Endothelial cell of umbilical vein (primary cell): ENCODE measurements around the gene WDFY2. TPM values are rescaled to one million over a fixed set of nuclear protein-coding genes. Genes with fewer than 3 reads are reported as not detected.

Source experiments
- BruUV-seq: library from RNA; stranded (reverse); fragments of 400-500 nt; replicated peaks from 2 replicates; lab custom pipeline; 2021; lab: Mats Ljungman, UMichigan
- CTCF ChIA-PET: fragments of 300-600, 350-600 bp; sonication (Branson Sonifier 250); formaldehyde crosslinking; loops from one replicate; lab custom pipeline; 2021; ENCODE audit warnings: antibody characterized with exemption, inconsistent platforms; lab: Charles Lee
- POLR2A ChIA-PET: fragments of 300-600, 350-600 bp; sonication (Branson Sonifier 250); formaldehyde crosslinking; loops from one replicate; lab custom pipeline; 2021; ENCODE audit warnings: antibody characterized with exemption, inconsistent platforms; lab: Charles Lee
- DNase-seq: peaks from one replicate; pipeline ENCODE4 v3.0.0-alpha.2; 2011; ENCODE audit warnings: low read depth, low spot score
- FAIRE-seq: peaks from 2 replicates; lab custom pipeline; 2011; peaks lifted over from hg19 to GRCh38; lab: Jason Lieb, UNC
- H2AFZ ChIP-seq: 2 replicates; pipeline ENCODE4 v1.6.0; 2012; ENCODE audit warnings: low read depth, low read length, control low read depth, inconsistent platforms
- H3K27ac ChIP-seq: 2 replicates; pipeline ENCODE4 v1.5.1; 2011; ENCODE audit warnings: low read depth, mild to moderate bottlenecking, control low read depth, low read length, moderate library complexity; ENCODE audit not compliant: insufficient read depth
- H3K27me3 ChIP-seq, 2 experiments: 2 replicates each; pipeline versions ENCODE4 v1.6.0 to v1.6.1; 2011; ENCODE audit warnings: low read length in 2 of 2, mixed read lengths in 1 of 2; ENCODE audit not compliant: control insufficient read depth in 2 of 2, insufficient read depth in 2 of 2
- H3K36me3 ChIP-seq, 2 experiments: 2 replicates in 1 of 2; 3 replicates in 1 of 2; pipeline ENCODE4 v1.5.1; 2011; ENCODE audit warnings: low read length in 2 of 2, mild to moderate bottlenecking in 1 of 2, moderate library complexity in 1 of 2; ENCODE audit not compliant: control insufficient read depth in 2 of 2, insufficient read depth in 2 of 2; ENCODE audit errors: extremely low read depth in 1 of 2
- H3K4me1 ChIP-seq: 3 replicates; pipeline ENCODE4 v1.5.1; 2011; ENCODE audit warnings: mild to moderate bottlenecking, low read length; ENCODE audit not compliant: control insufficient read depth, insufficient read depth; ENCODE audit errors: extremely low read depth
- H3K4me2 ChIP-seq: 2 replicates; pipeline ENCODE4 v1.6.1; 2011; ENCODE audit warnings: low read length, control low read depth, mixed read lengths; ENCODE audit not compliant: insufficient read depth
- H3K4me3 ChIP-seq, 3 experiments: fragments of 200-600 bp in 1 of 3; sonication (generic), shearing (Covaris generic) in 1 of 3; replicated peaks in 1 of 3; 2 replicates each; pipeline ENCODE4 v1.5.1; 2011 to 2016; ENCODE audit warnings: control low read depth in 3 of 3, low read length in 3 of 3, mild to moderate bottlenecking in 2 of 3, inconsistent platforms in 1 of 3, low read depth in 1 of 3, moderate library complexity in 1 of 3; ENCODE audit not compliant: insufficient read depth in 1 of 3
- H3K79me2 ChIP-seq: 2 replicates; pipeline ENCODE4 v1.6.0; 2012; ENCODE audit warnings: low read length, inconsistent platforms; ENCODE audit not compliant: control insufficient read depth, insufficient read depth
- H3K9ac ChIP-seq: replicated peaks from 2 replicates; pipeline ENCODE3; 2011; ENCODE audit warnings: low read length, control low read depth; ENCODE audit not compliant: insufficient read depth; ENCODE audit errors: extremely low read depth
- H3K9me1 ChIP-seq: replicated peaks from 3 replicates; pipeline ENCODE4 v1.6.0; 2011; ENCODE audit warnings: mild to moderate bottlenecking, low read length; ENCODE audit not compliant: control insufficient read depth, insufficient read depth; ENCODE audit errors: extremely low read depth
- H3K9me3 ChIP-seq: replicated peaks from 2 replicates; pipeline ENCODE4 v1.5.1; 2012; ENCODE audit warnings: low read length, inconsistent platforms; ENCODE audit not compliant: control insufficient read depth, insufficient read depth
- H4K20me1 ChIP-seq: replicated peaks from 2 replicates; pipeline ENCODE3; 2011; ENCODE audit warnings: mild to moderate bottlenecking, low read length; ENCODE audit not compliant: control insufficient read depth, insufficient read depth; ENCODE audit errors: extremely low read depth
- EZH2 ChIP-seq: IDR thresholded peaks from 2 replicates; pipeline ENCODE4 v1.6.1; 2012; ENCODE audit warnings: borderline replicate concordance, low read depth, mild to moderate bottlenecking, moderate library complexity, low read length, inconsistent platforms; ENCODE audit not compliant: severe bottlenecking
- FOS ChIP-seq: IDR thresholded peaks from 2 replicates; pipeline ENCODE4 v1.6.1; 2011; ENCODE audit warnings: mild to moderate bottlenecking, low read length, moderate library complexity, borderline replicate concordance; ENCODE audit not compliant: insufficient read depth
- GATA2 ChIP-seq: IDR thresholded peaks from 2 replicates; pipeline ENCODE4 v1.7.0; 2011; ENCODE audit warnings: low read depth, mild to moderate bottlenecking, moderate library complexity, mixed read lengths, low read length; ENCODE audit not compliant: insufficient read length, insufficient read depth
- JUN ChIP-seq: IDR thresholded peaks from 2 replicates; pipeline ENCODE4 v1.6.1; 2011; ENCODE audit warnings: borderline replicate concordance, low read depth; ENCODE audit not compliant: insufficient read length, insufficient read depth
- MYC ChIP-seq: IDR thresholded peaks from one replicate; pipeline ENCODE4 v1.6.1; 2011; ENCODE audit warnings: mild to moderate bottlenecking, low read depth, low read length
- POLR2A ChIP-seq: IDR thresholded peaks from 2 replicates; pipeline ENCODE4 v1.6.1; 2012; ENCODE audit warnings: low read depth, mild to moderate bottlenecking, control low read depth, low read length
- POLR2AphosphoS5 ChIP-seq: IDR thresholded peaks from 2 replicates; pipeline ENCODE4 v1.6.1; 2012; ENCODE audit warnings: low read depth, mild to moderate bottlenecking, control low read depth, low read length, moderate library complexity; ENCODE audit not compliant: insufficient read depth
- dilution Hi-C: fragments of 300-500 bp; cut with MboI; formaldehyde crosslinking; loops from one replicate; pipeline ENCODE4 v1.15.0; 2019; ENCODE audit warnings: low sequenced_read_pairs; ENCODE audit not compliant: extremely low pct_ligation_motif_present
- intact Hi-C: fragments of 100-400 bp; cut with micrococcal nuclease; formaldehyde crosslinking; loops from one replicate; pipeline ENCODE4 v1.10.0; 2022
- polyA plus RNA-seq, 4 experiments: library from polyadenylated mRNA; depleted of rRNA in 3 of 4; stranded (reverse) in 3 of 4; unstranded in 1 of 4; fragments of >200 nt; gene quantifications; 2 replicates each; pipeline versions ENCODE4 v1.2.1 to v1.2.3, GENCODE V29; 2011 to 2012; ENCODE audit warnings: missing spikeins in 1 of 4
- total RNA-seq: library from RNA; stranded (reverse); gene quantifications from 2 replicates; pipeline ENCODE4 v1.2.3, GENCODE V29; 2021
- TF ChIP-seq, protein P1 (sequence below): IDR thresholded peaks from 2 replicates; pipeline ENCODE4 v1.6.1; 2011; ENCODE audit not compliant: insufficient read depth, insufficient read length
- TF ChIP-seq, protein P2 (sequence below), 2 donors: IDR thresholded peaks; 1 replicate in 1 of 2; 2 replicates in 1 of 2; pipeline ENCODE4 v1.5.1; 2011; ENCODE audit warnings: low read length in 2 of 2, mild to moderate bottlenecking in 2 of 2, moderate library complexity in 2 of 2, control low read depth in 1 of 2, inconsistent platforms in 1 of 2, low read depth in 1 of 2; ENCODE audit not compliant: insufficient read depth in 1 of 2; ENCODE audit errors: extremely low read depth in 1 of 2

The WDFY2 gene
- total and polyA plus RNA-seq, 2 donors (not counting 3 experiments of a cell fraction or from before 2014, with no cell fraction given), result 2.1 to 5.5 TPM

DNA sequence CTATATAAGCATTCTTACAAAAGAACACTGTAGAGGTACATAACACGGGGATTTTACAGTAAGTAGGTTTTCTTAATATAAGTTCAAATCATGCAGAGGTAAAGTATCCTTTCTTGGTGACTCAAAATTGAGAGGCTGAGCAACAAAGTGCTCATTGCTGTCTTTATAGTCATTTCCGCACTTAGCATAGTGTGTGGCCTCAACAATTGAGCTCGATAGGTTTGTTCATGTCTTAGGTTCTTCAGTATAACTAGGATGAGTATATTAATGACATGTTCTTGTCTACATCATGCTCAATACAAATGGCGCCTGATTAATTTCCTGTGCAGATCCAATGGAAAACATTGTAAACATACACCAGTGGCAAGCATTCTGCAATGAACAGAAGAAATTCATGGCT, 1.4 kb downstream of the WDFY2 start:
- no peak for TF ChIP-seq POLR2A
- no peak for TF ChIP-seq MYC
- TF ChIP-seq, protein P1, sequence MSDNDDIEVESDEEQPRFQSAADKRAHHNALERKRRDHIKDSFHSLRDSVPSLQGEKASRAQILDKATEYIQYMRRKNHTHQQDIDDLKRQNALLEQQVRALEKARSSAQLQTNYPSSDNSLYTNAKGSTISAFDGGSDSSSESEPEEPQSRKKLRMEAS, result no peak
- TF ChIP-seq EZH2, result no peak
- no peak for TF ChIP-seq GATA2
- TF ChIP-seq FOS, result no peak
- TF ChIP-seq JUN, result no peak
- TF ChIP-seq POLR2AphosphoS5, result no peak
- TF ChIP-seq, protein P2, sequence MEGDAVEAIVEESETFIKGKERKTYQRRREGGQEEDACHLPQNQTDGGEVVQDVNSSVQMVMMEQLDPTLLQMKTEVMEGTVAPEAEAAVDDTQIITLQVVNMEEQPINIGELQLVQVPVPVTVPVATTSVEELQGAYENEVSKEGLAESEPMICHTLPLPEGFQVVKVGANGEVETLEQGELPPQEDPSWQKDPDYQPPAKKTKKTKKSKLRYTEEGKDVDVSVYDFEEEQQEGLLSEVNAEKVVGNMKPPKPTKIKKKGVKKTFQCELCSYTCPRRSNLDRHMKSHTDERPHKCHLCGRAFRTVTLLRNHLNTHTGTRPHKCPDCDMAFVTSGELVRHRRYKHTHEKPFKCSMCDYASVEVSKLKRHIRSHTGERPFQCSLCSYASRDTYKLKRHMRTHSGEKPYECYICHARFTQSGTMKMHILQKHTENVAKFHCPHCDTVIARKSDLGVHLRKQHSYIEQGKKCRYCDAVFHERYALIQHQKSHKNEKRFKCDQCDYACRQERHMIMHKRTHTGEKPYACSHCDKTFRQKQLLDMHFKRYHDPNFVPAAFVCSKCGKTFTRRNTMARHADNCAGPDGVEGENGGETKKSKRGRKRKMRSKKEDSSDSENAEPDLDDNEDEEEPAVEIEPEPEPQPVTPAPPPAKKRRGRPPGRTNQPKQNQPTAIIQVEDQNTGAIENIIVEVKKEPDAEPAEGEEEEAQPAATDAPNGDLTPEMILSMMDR (IDR thresholded peaks at IDR 0.05; ENCODE audit: extremely low read depth in 1 of 2, insufficient read depth in 1 of 2, low read depth in 1 of 2, low read length in 2 of 2), result no peak
- H3K9me3 ChIP-seq, result no peaks in the 10 kb centered on the region
- no peaks in the 10 kb centered on the region for H3K27me3 ChIP-seq
- no peak overlapping the region for H3K27ac ChIP-seq
- H3K4me2 ChIP-seq, result peak overlapping the region; percentile 86
- FAIRE-seq (peak; percentile 67), DNase-seq (no peak)
- peak overlapping the region in 1 of 3 experiments; percentile 80 for H3K4me3 ChIP-seq
- no peaks in the 10 kb centered on the region for H3K36me3 ChIP-seq
- H3K9me1 ChIP-seq, result no peaks in the 10 kb centered on the region
- dilution Hi-C loops (no loop called here), intact Hi-C loops (loop anchor here (10.0 kb wide), 2 partner anchors 179 to 539 kb away; partner anchors contain the start of gene NEK5)
- H2AFZ ChIP-seq, result no peak overlapping the region
- ChIA-PET POLR2A (interaction anchor here (1.3 to 2.6 kb wide), 3 partner anchors 131 to 217 kb away, joined by 3 to 16 read pairs (median 5); partner anchors contain the start of gene INTS6), CTCF (interaction anchor here (0.7 to 1.7 kb wide), 11 partner anchors 53 to 210 kb away, joined by 3 to 6 read pairs (median 3); no protein-coding TSS in a partner anchor)
- H3K4me1 ChIP-seq, result peaks cover 22% of the 10 kb centered on the region
- H4K20me1 ChIP-seq, result no peaks in the 10 kb centered on the region
- no peak overlapping the region for H3K9ac ChIP-seq
- no TSS peak for BruUV-seq
- peaks cover 3% of the 10 kb centered on the region for H3K79me2 ChIP-seq
